ENCODE results near the gene NSD1. TPM values are rescaled to one million over a fixed set of nuclear protein-coding genes. Genes with fewer than 3 reads are reported as not detected.
"Not testable (repeated sequence)": the region's sequence is repeated elsewhere in the genome, so short reads cannot be mapped to it uniquely, and the experiment has no call there.

The NSD1 gene
- total RNA-seq, 1 donor from 2014 or later: 103 TPM

DNA sequence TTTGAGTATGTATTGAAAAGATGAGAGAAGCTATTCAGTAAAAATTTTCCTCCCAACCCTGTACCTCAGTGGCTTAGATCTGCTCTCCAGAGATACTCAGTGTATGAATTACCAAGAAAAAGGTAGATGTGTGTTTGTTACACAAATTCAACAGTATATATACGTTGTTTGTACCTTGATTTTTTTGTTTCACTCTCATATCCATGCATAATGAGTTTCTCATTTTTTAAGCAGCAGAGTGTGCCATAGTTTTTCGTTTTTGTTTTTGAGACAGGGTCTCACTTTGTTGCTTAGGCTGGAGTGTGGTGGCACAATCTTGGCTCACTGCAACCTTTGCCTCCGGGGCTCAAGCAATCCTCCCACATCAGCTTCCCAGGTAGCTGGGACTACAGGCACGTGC is 92.2 kb downstream of the NSD1 start:
- intact Hi-C loops (cut with micrococcal nuclease): no loop called here

DNA sequence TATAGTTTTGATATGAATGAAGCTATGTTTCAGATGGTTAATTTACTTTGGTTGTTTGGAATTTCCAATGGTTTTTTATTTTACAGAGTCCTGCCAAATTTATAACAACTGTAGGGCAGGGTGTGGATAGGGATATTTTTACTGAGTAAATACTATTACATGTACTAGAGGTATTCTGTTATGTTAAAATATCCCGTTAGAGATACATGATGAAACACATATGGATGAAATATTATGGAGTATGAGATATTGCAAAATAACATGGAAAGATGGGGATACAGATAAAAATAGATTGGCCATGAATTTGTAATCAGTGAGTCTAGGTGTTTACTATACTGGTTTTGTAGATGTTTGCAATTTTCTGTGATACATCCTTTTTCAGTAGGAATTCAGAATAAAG is 93.3 kb downstream of the NSD1 start:
- intact Hi-C loops (cut with micrococcal nuclease): no loop called here

DNA sequence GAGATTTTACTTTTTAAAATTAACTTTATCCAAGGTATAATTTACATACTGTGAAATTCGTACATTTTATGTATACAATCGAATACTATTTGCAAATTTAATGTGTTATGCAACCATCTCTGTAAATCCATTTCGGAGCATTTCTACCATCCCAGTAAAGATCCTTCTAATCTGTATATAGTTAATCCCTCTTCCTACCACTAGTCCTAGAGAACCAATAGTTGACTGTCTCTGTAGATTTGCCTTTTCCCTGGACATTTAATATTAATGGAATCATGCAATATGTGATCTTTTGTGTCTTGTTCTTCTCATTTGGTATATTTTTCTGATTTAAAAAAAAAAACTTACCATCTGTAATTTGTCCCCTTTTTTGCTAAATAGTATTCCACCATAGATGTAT is 95.2 kb downstream of the NSD1 start:
- intact Hi-C loops (cut with micrococcal nuclease): no loop called here

DNA sequence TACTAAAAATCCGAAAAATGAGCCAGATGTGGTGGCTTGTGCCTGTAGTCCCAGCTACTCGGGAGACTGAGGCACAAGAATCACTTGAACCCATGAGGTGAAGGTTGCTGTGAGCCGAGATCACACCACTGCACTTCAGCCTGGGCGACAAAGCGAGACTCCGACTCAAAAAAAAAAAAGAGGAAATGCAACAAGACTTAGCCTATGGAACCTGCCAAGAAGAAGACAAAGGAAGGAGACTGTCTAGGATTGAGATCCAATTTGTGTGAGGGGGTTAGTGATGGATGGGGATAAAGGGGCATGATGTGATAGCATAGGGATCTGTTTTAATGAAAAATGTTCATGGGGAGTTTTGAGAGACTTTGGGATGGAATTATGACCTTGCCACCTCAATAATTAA is 97.1 kb downstream of the NSD1 start:
- intact Hi-C loops (cut with micrococcal nuclease): no loop called here

DNA sequence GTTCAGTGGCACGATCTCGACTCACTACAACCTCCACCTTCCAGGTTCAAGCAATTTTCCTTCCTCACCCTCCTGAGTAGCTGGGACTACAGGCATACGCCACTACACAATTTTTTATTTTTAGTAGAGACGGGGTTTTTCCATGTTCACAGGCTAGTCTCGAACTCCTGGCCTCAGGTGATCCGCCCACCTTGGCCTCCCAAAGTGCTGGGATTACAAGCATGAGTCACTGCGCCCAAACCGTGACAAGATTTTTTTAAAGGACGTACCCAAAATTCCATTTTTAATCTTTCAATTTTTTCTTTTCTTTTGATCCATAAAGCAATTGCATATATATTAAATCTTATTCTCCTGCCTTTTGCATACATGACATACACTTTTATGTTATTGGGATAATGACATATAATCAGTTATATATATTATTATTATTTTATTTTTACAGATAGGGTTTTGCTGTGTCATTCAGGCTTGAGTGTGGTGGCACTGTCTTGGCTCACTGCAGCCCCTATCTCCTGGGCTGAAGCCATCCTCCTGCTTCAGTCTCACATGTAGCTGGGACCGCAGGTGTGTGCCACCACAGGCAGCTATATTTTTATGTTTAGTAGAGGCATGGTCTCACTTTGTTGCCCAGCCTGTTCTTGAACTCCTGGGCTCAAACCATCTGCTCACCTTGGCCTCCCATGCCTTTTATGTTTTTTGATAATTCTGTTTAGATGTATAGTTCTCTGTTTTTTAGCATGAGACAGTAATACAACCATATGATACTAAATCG is 98.1 kb downstream of the NSD1 start:
- intact Hi-C loops (cut with micrococcal nuclease): no loop called here

DNA sequence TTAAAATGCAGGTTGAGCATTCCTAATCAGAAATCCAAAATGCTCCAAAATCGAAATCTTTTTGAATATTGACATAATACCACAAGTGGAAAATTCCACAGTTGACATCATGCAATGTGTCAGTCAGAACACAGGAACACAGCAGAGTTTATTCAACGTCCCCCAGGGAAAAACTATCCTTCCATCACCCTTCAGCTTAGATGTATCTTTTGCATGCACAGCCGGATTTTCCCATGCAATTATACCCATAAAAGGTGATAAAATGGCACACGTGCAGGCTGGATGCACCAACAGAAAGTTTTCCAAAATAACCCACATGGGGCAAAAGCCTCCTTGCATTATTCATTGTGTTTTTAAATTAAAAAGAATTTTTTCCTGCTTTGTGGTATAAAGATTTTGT is 98.8 kb downstream of the NSD1 start:
- intact Hi-C loops (cut with micrococcal nuclease): no loop called here

DNA sequence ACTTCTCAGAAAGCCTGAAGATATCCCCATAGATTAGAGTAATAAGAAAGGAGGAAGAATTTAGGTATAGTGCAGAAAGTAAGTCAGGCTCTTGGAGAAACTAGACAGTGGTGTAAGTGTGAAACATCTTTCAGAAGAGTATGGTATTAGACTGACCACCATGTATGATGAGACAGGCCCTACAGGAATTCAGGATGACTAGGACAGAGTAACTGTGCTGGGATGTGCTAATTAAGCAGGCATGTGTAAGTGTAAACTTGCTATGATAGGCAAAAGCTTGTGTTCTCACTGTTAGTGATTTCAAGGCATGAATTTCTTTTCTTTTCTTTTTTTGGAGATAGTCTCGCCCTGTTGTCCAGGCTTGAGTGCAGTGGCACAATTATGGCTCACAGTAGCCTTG is 99.2 kb downstream of the NSD1 start:
- intact Hi-C loops (cut with micrococcal nuclease): no loop called here

DNA sequence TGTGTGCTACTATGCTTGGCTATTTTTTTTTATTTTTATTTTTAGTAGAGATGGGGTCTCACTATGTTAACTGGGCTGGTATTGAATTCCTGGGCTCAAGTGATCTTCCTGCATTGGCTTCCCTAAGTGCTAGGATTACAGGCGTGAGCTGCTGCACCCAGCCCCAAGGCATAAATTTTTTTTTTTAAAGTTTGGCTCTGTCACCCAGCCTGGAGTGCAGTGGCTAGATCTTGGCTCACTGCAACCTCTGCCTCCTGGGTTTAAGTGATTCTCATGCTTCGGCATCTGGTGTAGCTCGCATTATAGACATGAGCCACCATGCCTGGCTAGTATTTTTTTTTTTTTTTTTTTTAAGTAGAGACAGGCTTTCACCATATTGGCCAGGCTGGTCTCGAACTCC is 99.6 kb downstream of the NSD1 start:
- intact Hi-C loops (cut with micrococcal nuclease): no loop called here

DNA sequence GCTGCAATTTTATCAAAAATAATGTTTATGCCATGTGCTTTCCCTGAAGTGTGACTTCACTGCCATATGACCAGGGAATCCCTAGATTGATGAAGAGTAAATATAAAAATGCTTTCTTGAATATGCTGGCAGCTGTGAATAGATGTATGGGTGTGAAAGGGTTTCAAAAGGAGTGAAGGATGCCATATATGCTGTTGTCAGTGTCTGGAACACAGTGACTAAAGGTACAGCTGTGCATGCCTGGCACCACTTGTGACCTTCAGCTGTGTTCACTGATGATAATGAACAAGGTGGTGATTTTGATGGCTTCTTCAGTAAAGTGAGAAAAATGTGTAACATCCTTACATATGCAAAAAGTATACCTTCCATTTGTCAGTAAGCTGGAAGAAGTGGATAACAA is 100.2 kb downstream of the NSD1 start:
- intact Hi-C loops (cut with micrococcal nuclease): no loop called here

DNA sequence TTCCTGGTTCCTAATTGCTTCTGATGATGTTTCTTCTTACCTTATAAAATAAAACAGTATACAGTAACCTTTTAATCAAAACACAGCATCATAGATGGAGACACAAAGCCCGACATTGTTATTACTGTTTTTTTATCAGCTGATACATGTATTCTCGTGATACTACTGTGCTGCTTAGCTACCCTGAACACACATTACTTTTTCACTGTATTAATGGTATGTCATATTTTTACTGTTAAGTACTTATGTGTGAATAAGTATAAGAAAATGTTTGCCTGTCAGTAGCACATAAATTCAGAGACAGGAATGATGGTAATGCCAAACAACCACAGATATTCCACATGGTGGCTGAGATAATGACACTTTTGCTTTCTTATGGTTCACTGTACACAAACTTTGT is 101.3 kb downstream of the NSD1 start:
- intact Hi-C loops (cut with micrococcal nuclease): no loop called here

DNA sequence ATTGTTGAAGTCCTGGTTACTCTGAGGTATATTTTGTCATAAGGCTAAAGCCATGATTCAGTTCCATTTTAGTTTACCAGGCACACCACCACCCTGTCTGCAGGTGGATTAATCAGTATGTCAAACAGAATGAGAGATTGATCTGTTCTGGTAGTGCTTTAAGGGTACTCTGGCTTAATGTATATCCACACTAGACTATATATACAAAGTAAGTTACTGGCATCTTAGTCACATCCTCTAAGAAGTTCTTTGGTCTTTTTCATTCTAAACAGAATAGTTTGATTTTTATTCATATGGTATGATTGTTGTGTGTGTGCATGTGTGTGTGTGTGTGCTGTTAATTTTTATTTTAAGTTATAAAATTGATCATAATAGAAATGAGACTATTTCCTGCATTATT is 108.2 kb downstream of the NSD1 start:
- intact Hi-C loops (cut with micrococcal nuclease): no loop called here

DNA sequence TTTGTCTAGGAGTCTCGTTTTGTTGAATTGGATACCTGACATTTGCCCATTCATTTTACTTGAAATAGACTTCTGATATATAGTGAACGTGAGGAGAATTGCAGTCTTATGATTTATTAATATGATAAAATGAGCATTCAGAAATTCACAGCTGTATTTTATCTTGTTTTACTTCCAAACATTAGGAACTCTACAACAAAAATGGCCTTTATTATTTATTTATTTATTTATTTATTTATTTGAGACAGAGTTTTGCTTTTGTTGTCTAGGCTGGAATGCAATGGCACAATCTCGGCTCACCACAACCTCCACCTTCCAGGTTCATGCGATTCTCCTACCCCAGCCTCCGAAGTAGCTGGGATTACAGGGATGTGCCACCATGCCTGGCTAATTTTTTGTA is 108.7 kb downstream of the NSD1 start:
- intact Hi-C loops (cut with micrococcal nuclease): no loop called here

DNA sequence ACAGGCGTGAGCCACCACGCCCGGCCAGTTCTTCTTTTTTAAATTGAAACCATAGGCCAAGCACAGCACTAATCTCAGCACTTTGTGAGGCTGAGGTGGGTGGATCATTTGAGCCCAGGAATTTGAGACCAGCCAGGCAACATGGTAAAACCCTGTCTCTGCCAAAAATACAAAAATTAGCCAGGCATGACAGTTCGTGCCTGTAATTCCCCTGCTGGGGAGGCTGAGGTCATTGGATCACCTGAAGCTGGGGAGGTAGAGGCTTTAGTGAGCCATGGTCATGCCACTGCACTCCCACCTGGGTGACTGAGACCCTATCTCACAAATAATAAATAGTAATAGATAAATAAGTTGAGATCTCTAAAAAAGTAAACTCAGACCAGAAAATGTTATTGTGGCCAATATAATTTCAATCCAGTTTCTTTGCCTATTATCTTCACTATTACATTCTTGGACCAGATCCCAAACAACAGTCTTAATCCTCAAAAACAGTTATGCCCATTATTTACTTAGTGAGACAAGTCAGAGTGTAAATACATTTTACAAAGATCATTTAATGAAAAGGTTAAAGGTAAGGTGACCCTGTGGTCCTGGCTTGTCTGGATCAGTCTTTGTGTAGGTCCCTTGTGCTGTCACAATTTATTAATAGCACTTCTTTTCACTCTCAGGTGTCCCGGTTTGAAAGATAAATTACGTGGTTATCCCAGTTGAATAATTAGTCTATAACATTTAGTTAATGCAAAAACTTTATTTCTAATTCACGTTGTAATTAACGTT is 116.4 kb downstream of the NSD1 start:
- intact Hi-C loops (cut with micrococcal nuclease): no loop called here

DNA sequence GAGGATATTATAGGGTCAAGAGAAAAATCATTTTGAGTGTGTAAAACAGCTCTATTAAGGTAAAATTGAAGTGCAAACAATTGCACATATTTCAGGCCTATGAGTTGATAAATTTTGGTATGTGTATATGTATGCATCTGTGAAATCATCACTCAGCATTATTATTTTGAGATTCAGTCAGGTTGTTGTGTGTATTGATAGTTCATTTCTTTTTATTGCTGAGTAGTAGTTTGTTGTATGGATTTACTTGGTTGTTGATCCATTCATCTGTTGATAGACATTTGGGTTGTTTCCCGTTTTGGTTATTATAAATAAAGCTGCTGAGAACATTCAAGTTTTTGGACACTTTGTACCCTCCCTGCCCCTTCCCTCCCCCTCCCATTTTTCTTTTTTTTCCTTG is 119.7 kb downstream of the NSD1 start:
- intact Hi-C loops (cut with micrococcal nuclease): no loop called here

DNA sequence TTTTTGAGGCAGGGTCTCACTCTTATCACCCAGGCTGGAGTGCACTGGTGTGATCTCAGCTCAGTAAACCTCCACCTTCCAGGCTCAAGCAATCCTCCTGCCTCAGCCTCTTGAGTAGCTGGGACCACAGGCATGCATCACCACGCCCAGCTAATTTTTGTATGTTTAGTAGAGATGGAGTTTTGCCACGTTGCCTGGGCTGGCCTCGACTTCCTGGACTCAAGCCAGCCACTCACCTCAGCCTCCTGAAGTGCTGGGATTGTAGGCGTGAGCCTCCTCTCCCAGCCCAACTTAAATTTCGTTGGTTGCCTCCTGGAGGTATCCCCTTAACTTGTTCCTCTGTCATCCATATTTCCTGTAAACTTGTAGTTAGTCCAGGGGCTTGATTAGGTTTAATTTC is 122.7 kb downstream of the NSD1 start:
- intact Hi-C loops (cut with micrococcal nuclease): no loop called here

DNA sequence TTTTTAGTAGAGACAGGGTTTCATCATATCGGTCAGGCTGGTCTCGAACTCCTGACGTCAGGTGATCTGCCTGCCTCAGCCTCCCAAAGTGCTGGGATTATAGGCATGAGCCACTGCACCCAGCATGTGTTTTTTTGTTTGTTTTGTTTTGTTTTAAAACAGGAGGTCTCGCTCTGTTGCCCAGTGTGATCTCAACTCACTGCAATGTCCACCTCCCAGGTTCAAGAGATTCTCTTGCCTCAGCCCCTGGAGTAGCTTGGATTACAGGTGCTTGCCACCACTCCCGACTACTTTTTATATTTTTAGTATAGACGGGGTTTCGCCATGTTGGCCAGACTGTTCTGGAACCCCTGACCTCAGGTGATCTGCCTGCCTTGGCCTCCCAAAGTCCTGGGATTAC is 125.1 kb downstream of the NSD1 start:
- intact Hi-C loops (cut with micrococcal nuclease): not testable (repeated sequence)

DNA sequence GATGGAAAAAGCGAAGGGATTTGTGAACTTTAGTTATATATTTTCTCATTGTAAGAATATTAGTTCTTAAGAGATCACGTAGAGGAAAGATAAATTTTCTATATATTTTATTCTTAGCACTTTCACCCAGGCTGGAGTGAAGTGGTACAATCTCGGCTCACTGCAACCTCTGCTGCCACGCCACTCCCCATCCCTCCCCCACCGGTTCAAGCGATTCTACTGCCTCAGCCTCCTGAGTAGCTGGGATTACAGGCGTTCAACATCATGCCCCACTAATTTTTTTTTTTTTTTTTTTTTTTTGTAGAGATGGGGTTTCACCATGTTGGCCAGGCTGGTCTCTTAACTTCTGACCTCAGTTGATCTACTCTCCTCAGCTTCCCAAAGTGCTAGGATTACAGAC is 127.4 kb downstream of the NSD1 start:
- intact Hi-C loops (cut with micrococcal nuclease): no loop called here

DNA sequence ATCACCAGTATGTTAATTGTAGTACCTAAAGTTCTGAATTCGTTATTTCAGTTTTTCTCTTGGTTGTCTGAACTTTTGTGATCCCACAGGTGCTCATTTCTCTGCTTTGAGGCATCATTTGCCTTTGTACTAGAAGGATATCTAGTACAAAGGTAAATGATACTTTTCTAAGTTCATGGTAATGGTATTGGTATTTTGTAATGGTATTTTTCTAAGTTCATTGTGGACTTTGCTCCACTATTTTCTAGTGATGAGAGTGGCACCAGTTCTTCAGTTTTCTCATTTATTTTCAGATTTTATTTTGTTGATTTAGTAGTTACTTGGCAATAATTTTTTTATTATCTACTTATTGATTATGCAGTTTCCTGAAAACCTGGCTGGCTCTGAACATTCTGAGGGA is 127.9 kb downstream of the NSD1 start:
- intact Hi-C loops (cut with micrococcal nuclease): no loop called here

DNA sequence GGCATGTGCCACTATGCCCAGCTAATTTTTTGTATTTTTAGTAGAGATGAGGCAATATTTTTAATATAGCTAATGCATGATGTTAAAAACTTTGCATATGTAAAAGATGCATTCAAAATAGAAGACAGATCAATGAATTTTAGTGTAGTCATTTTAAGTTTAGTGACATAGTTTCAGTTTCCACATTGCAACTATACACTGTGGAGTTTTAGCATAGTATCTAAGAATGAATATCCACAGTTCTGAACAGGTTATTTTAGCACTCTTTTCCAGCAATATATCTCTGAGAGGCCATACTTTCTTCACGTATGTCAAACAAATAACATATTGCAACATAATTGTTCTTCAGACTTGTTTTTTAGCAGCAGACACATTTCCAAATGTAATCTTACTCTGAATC is 130.6 kb downstream of the NSD1 start:
- intact Hi-C loops (cut with micrococcal nuclease): no loop called here

DNA sequence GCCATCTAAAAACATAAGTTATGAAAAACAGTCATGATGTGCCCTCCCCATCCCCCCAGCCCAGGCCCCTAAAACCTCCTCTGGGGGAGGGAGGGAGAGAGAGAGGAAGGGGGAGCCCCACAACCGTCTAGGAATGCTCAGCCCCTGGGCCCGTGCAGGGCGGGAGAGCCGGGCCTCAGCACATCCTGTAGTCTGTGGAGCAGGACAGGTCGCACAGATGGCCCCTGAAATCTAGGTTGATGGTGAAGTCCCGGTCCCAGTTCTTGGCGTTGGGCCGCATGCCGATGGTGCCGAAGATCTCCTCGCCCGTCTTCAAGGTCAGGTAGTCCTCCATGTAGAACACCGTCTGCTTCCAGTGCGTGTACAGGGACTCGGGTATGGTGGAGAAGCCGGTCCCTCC is 131.8 kb downstream of the NSD1 start:
- intact Hi-C loops (cut with micrococcal nuclease): no loop called here

DNA sequence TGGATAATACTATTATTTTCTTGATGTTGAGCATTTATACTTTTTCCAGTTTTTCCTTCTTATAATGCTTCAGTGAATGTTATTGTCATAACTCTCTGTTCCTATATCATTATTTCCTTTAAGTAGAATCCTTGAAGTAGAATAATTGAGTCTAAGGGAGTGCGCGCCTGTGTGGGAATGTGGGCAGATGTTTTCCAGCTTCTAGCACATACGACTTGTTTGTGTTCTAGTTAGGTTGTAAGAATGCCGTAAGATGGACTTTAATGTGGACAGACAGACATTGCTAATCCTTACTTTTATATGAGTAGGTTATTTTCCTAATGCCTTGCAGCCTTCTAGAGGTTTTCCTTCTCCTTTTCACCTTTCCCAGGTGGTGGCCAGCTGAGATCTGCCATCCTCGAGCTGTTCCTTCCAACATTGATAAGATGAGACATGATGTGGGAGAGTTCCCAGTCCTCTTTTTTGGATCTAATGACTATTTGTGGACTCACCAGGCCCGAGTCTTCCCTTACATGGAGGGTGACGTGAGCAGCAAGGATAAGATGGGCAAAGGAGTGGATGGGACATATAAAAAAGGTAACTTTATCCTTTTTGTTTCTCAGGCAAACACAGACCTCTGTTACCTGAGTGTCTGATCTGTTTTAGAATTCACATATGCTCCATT is 135.8 kb downstream of the NSD1 start:
- intact Hi-C loops (cut with micrococcal nuclease): no loop called here

DNA sequence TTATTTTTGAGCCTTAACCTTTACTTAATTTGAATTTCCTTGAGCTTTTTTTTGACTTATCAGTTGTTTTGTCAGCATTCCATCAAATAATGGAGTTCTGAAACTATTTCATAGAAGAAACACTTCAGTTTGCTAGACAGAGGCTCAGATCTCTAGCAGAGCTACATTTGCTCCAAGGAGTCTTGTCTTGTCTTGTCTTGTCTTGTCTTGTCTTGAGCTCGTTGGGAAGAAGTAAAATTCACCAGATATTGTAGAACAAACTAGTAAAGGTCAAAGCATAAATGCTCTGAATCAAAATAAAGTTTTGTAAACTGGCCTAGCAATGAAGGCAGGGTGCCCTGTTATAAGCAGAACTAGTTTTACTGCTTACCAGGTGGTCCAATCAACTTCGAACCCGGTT is 136.4 kb downstream of the NSD1 start:
- intact Hi-C loops (cut with micrococcal nuclease): no loop called here

DNA sequence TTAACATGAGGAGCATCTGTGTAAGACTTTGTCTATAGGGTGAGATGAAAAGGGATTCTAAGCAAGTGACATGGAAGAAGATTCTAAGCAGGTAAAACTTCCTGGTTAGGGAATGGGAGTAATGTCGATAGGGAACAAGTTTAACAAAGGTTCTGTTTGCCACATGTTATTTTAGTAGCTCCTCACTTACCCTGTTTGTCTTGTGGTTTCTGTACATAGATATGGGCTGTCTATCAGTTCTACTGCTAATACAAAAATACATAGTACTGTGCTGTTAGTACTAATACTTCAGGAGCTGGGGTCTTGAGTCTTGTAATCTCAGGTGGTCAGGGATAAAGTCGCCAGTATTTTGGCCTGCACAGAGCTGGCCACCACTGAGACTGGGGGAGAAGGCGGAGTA is 137.1 kb downstream of the NSD1 start:
- intact Hi-C loops (cut with micrococcal nuclease): no loop called here

All from T-helper 2 cell treated with Interferon-gamma antibody and Interleukin-4, amounts not matched to agents 100 ng/mL and 5 ng/mL, for 36 hours (primary cell).